ENCODE data around the gene BICRA. TPM values are rescaled to one million over a fixed set of nuclear protein-coding genes. Genes with fewer than 3 reads are reported as not detected.

Gene BICRA
- total RNA-seq, 4 donors from 2014 or later, result 10.7 to 33.6 (median 22.9) TPM

GRCh38 chr19:47686679-47687450 is 77.9 kb downstream of the BICRA start:
- WGBS, result 91% methylated on average over 7 of the region's 7 CpGs
- no peaks in the 10 kb centered on the region for H3K9me3 ChIP-seq
- peaks cover 33% of the 10 kb centered on the region for H3K36me3 ChIP-seq
- H3K27ac ChIP-seq, result no peak overlapping the region
- H3K4me3 ChIP-seq, result no peak overlapping the region
- TF ChIP-seq POLR2A (IDR thresholded peaks at IDR 0.05) (no peak), EP300 (IDR thresholded peaks at IDR 0.05) (no peak), CTCF (IDR thresholded peaks at IDR 0.05) (no peak), POLR2AphosphoS5 (IDR thresholded peaks at IDR 0.05) (no peak)
- H3K27me3 ChIP-seq, result no peaks in the 10 kb centered on the region
- H3K4me1 ChIP-seq, result no peaks in the 10 kb centered on the region
- no peak for DNase-seq (ENCODE audit: low spot score in 2 of 2)

GRCh38 chr19:47687906-47688305 is 79.0 kb downstream of the BICRA start:
- WGBS, result 85% methylated on average over 7 of the region's 7 CpGs
- no peaks in the 10 kb centered on the region for H3K9me3 ChIP-seq
- H3K27ac ChIP-seq, result no peak overlapping the region
- H3K27me3 ChIP-seq, result no peaks in the 10 kb centered on the region
- DNase-seq (ENCODE audit: low spot score in 2 of 2), result no peak
- TF ChIP-seq CTCF (IDR thresholded peaks at IDR 0.05) (no peak), EP300 (IDR thresholded peaks at IDR 0.05) (no peak), POLR2A (IDR thresholded peaks at IDR 0.05) (no peak), POLR2AphosphoS5 (IDR thresholded peaks at IDR 0.05) (no peak)
- no peak overlapping the region for H3K4me3 ChIP-seq
- no peaks in the 10 kb centered on the region for H3K4me1 ChIP-seq
- peaks cover 39% of the 10 kb centered on the region for H3K36me3 ChIP-seq

GRCh38 chr19:47691090-47691489 is 82.2 kb downstream of the BICRA start:
- WGBS, result 83% methylated on average over 4 of the region's 5 CpGs
- H3K27me3 ChIP-seq, result no peaks in the 10 kb centered on the region
- H3K36me3 ChIP-seq, result peaks cover 47% of the 10 kb centered on the region
- DNase-seq (ENCODE audit: low spot score in 2 of 2), result no peak
- H3K9me3 ChIP-seq, result no peaks in the 10 kb centered on the region
- TF ChIP-seq EP300 (IDR thresholded peaks at IDR 0.05) (no peak), POLR2A (IDR thresholded peaks at IDR 0.05) (no peak), POLR2AphosphoS5 (IDR thresholded peaks at IDR 0.05) (no peak), CTCF (IDR thresholded peaks at IDR 0.05) (no peak)
- H3K4me1 ChIP-seq, result no peaks in the 10 kb centered on the region
- H3K27ac ChIP-seq, result no peak overlapping the region
- H3K4me3 ChIP-seq, result no peak overlapping the region

GRCh38 chr19:47691782-47692181 is 82.8 kb downstream of the BICRA start:
- no peaks in the 10 kb centered on the region for H3K9me3 ChIP-seq
- H3K36me3 ChIP-seq, result peaks cover 48% of the 10 kb centered on the region
- no peaks in the 10 kb centered on the region for H3K27me3 ChIP-seq
- no peaks in the 10 kb centered on the region for H3K4me1 ChIP-seq
- DNase-seq (ENCODE audit: low spot score in 2 of 2), result no peak
- no peak overlapping the region for H3K4me3 ChIP-seq
- H3K27ac ChIP-seq, result no peak overlapping the region
- no peak for TF ChIP-seq POLR2A (IDR thresholded peaks at IDR 0.05)
- 54% methylated on average over 7 of the region's 7 CpGs for WGBS

GRCh38 chr19:47693489-47693888 is 84.6 kb downstream of the BICRA start:
- peaks cover 49% of the 10 kb centered on the region for H3K36me3 ChIP-seq
- WGBS, result 91% methylated on average over 10 of the region's 17 CpGs

More at GRCh38 chr19:47693489-47693888, 84.6 kb downstream of the BICRA start:
- TF ChIP-seq POLR2AphosphoS5 (IDR thresholded peaks at IDR 0.05) (no peak), CTCF (IDR thresholded peaks at IDR 0.05) (no peak), POLR2A (IDR thresholded peaks at IDR 0.05) (no peak), EP300 (IDR thresholded peaks at IDR 0.05) (no peak)
- no peaks in the 10 kb centered on the region for H3K9me3 ChIP-seq
- H3K27me3 ChIP-seq, result no peaks in the 10 kb centered on the region
- H3K27ac ChIP-seq, result no peak overlapping the region
- H3K4me3 ChIP-seq, result no peak overlapping the region
- H3K4me1 ChIP-seq, result peaks cover 5% of the 10 kb centered on the region
- DNase-seq (ENCODE audit: low spot score in 2 of 2), result no peak
